A549 (cell line): ENCODE measurements around the gene GLRA1.

ENCODE experiments used
- BHLHE40 ChIP-seq: IDR thresholded peaks from 2 replicates; pipeline ENCODE4 v1.6.1; 2012; ENCODE audit warnings: low read depth, low read length, inconsistent platforms
- CTCF ChIP-seq: fragments of >200 bp; sonication (Bioruptor Twin); formaldehyde crosslinking; IDR thresholded peaks from 3 replicates; pipeline ENCODE4 v1.5.1; 2016
- ELK1 ChIP-seq: fragments of 150-350 bp; IDR thresholded peaks from 2 replicates; pipeline ENCODE4 v1.6.1; 2014; ENCODE audit warnings: low read depth, mild to moderate bottlenecking, low read length
- JUN ChIP-seq, 2 experiments: fragments of >200 bp; sonication (Bioruptor Twin); formaldehyde crosslinking; IDR thresholded peaks; 2 replicates in 1 of 2; 3 replicates in 1 of 2; pipeline ENCODE4 v1.6.1; 2016 to 2017
- KDM1A ChIP-seq: fragments of 200-600 bp; sonication (generic); IDR thresholded peaks from 2 replicates; pipeline ENCODE4 v1.6.1; 2016; ENCODE audit warnings: low read depth, mild to moderate bottlenecking
- NPAS2 ChIP-seq: fragments of 250-450 bp; sonication (Bioruptor Pico); IDR thresholded peaks from 2 replicates; pipeline ENCODE4 v1.8.0; 2022; ENCODE audit warnings: mild to moderate bottlenecking, moderate library complexity, borderline replicate concordance
- PHF8 ChIP-seq: fragments of 200-600 bp; sonication (generic); IDR thresholded peaks from 2 replicates; pipeline ENCODE4 v1.6.1; 2016; ENCODE audit warnings: low read depth, mild to moderate bottlenecking, antibody characterized with exemption, moderate library complexity, borderline replicate concordance
- POLR2A ChIP-seq: IDR thresholded peaks from 2 replicates; pipeline ENCODE4 v1.6.1; 2012; ENCODE audit warnings: mild to moderate bottlenecking, low read length

- no peak for TF ChIP-seq CTCF
- no peak for TF ChIP-seq POLR2A
- TF ChIP-seq JUN (IDR thresholded peaks at IDR 0.05): no peak
- TF ChIP-seq ELK1: no peak
- TF ChIP-seq BHLHE40: no peak
- TF ChIP-seq NPAS2: no peak
- TF ChIP-seq KDM1A: no peak
- TF ChIP-seq PHF8: no peak
These were observed 21.4 kb downstream of the GLRA1 start for GRCh38 chr5:151903243-151903653.
